Activated naive CD4-positive, alpha-beta T cell (primary cell): ENCODE data around the gene TXNRD2.

Experiments
- DNase-seq, 4 experiments: peaks; one replicate each; lab custom pipeline; 2025; lab: John Stamatoyannopoulos, UW

The TXNRD2 gene

DNA sequence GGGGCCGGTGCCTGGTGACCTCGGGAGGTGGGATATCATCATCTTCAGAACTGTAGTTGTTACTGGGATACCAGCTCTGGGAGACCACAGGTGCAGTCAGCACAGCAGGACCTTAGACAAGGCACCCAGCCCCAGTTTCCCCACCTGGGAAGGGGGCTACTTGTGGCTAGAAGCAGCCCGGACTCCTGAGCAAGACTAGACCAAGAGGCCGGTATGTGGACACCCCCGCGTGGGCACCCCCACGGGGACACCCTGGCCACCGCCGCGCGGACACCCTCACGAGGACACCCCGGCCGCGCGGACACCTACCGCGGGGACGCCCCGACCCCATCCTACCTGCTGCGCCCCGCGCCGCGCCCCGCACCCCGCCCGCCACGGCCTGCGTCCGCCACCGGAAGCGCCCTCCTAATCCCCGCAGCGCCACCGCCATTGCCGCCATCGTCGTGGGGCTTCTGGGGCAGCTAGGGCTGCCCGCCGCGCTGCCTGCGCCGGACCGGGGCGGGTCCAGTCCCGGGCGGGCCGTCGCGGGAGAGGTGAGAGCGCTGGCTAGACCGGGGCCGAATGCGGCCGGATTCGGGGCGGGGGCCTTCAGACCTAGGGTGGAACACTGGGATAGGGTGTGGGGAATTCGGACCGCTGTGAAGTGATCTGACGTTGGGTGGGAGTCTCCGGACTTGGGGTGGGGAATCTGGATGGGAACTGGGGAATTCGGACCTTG, at the start of gene TXNRD2, which contains the start of gene COMT:
TSS of gene TXNRD2 (minus strand) at position 454 of the 718 bp plus-strand sequence. CDS start at position 439, 15 bp downstream.
TSS of gene COMT (plus strand) at position 408 of the 718 bp plus-strand sequence. CDS start 20,755 bp downstream, outside the sequence.
- DNase-seq = peak in 3 of 4 experiments; percentile 49 to 68 (median 53)

DNA sequence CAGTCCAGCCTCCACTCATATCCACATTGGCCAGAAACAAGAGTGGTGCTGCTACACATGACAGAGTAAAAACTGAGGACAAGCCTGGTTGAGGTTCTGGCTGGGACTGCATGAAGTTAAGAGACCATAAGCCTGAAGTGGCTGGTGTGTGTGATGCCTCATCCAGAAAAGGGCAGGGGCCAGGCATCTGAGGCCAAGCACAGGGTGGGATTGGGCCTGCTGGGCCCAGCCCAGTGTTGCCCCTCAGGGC, 49.7 kb upstream of the TXNRD2 start:
- DNase-seq = no peak

DNA sequence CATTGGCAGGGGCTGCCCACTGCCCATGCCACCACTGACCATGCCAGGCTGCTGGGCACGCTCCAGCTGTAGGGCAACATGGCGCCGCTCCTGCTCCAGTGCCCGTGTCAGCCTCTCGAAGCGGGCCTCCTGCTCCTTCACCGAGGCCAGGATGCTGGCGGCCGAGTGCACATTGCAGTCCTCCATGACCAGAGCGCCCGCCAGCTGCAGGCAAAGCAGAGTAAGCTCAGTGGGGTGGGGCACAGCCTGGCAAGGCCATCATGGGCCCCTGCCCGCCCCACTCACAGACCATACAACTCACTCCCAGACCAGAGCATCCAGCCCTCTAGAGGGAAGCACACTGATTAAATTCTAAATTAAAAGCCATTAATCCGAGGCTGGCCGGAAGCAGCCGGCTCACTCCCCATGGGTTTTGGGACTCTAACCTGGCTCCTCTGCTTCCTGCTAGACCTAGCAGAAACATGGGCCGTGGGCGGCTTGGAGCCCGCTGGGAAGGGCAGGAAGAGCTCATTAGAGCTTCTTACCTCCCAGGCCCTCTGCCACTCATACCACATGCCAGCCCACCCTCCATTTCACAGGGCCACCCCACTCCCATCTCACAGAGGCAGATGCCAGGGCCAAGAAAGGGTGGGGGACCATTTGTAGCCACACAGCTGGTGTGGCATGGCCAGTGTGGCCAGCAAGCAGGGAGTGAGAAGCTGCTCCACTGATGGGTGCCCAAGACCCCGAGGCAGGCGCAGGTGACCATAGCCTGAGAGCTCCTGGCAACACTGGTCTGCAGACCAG, 49.2 kb upstream of the TXNRD2 start:
- no peak for DNase-seq

DNA sequence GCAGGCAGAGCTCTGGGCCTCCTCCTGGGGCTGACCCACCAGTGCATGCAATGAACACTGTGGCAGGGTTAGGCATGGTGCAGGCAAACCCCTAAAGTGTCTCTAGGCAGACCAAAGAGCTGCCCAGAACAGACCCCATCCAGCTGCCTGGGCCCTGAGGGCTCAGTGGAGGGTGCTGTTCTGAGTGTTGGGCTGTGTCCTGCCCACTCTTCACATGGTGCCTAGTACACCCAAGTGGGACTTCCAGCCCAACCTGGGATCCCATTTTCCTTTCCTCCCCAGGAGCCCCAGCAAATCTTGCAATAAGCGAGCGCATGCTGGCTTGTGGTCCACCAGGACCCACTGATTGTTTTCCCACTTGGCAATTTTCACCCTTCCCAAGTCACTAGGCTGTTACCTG, 48.6 kb upstream of the TXNRD2 start:
- no peak for DNase-seq

DNA sequence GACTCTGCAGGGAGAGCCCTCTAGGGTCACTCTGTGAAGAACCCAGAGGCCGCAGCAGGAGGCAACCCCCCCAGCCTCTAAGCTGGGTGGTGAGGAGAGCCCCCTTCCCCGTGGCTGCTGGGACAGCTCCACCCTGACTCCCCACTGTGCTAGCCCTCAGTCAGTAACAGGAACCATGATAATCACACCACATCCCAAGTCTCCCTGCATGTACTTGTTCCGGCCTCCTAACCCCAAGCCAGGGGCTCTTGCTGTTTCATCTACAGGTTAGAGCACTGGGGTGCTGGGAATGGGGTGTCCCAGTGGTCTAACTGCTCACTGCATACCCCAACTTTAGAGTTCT, 48.1 kb upstream of the TXNRD2 start:
- DNase-seq = no peak

DNA sequence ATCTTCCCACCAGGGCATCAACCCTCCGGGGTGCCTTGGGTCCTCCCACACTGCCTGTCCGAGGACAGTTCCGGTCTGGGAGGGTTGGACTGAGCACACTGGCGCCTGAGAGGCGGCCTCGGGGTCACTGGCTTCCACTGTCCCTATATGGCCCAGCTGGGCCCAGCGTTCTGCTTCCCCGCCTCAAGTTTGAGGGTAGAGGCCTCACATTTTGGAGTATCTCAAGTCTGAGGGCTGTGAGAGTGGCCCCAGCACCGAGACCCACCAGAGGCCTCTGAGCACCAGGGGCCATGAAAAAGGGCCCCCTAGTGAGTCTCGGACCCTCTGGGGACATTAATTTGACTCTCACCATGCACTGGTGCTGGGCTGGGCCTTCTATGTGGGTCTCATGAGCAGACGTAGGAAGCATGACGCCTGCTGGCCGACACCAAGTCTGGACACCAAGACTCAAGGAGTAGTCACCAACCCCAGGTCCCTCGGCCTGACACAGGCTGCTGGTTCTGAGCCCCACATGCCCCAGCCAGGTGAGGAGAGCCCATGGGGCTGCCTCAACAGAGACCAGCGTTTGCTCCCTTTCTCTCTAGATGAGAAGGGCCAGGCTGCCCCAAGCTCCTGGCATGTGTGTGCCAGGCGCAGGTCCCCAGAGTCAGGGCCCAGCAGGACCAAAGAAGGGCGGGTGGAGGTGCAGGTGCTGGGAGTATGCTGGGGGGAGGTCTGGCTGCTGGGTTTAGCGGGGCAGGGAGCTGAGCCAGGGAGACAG, 47.5 kb upstream of the TXNRD2 start:
- no peak for DNase-seq

DNA sequence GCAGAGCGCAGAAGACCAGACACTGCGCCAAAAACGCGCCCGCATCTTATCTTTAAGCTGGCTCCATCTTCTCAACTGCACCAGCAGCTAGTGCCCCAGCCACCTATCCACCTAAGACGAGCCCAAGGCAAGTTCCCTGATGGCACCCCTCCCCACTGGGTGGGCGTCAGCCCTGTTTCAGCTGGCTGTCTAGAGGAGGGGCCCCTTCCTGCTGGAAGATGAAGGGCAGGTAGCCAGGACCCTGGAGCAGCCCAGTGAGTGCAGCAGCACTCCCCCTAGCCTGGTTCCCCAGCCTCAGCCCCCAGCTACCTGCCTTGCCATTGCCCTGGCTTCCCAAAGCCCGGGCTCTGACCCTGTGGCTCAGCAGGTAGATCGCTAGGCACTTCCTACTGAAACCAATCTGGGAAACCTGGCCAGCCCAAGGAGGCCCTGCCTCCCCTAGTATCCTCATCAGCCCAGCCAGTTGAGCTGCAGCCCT, 46.8 kb upstream of the TXNRD2 start:
- DNase-seq = no peak

DNA sequence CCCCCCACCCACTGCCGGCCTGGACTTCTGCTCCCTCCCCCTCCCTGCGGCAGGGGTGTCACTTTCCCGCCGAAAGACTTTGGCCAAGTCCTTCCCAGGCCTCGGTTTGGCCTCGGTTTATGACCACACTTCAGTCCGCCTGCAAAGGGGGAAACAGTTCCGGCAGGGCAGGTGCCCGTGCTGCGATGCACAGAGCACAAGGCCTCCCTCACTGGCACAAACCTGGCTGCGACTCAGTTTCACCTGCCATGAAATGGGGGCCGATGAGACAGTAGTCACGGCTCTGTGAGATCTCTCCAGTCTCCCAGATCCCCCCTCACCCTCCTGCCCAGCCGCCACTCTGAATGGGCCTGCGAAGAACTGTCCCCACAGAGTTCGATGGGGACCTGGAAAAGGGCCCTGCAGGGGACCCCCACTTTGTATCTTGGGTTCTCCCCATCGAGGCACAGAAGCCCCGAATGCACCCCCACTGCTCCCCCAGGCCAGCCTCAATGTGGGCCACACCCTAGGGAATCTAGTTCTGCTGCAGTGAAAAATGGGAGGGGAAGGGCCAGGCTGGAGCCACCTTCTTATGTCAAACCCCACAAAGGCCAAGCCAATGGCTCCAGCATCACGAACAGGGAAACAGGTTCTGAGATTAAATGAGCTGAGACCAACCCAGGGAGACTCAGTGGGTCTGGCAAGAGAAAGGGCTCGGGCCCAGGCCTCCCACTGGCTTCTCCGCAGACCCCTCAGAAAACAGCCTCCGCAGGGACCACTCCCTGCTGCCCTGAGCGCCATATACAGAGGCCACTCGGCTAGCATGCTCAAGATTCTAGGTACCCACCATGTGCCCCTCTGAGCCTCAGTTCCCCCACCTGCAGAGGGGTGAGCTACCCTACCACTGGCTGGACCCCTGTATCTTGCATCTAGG, 46.0 kb upstream of the TXNRD2 start:
- no peak for DNase-seq

- DNase-seq = peak in 3 of 4 experiments; percentile 24 to 57 (median 30)
Measured at GRCh38 chr22:19986410-19987341, 45.1 kb upstream of the TXNRD2 start.

DNA sequence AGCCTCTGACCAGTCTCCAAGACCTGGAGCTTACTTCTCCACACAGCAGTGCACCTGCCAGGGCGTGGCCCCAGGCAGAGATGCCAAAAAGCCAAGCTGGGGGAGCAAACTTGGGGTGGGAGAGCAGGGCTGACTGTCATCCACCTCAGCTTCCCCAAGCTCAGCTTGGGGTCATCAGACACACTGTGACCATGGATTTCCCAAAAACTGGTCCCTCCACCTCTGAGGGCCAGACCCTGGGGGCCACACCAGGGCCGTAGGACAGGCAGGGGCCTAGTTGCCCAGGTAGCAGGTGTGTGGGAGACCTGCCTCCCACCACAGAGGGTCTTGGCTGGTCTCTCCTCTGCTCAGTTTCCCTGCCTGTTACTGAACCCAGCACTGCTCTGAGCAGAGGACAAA, 44.4 kb upstream of the TXNRD2 start:
- DNase-seq = no peak

- no peak for DNase-seq
Measured at GRCh38 chr22:19984851-19985811, 43.5 kb upstream of the TXNRD2 start.

- DNase-seq = no peak
Measured at GRCh38 chr22:19984201-19984753, 42.7 kb upstream of the TXNRD2 start.

GRCh38 chr22:19983741-19984140, 42.1 kb upstream of the TXNRD2 start:
- DNase-seq = no peak

GRCh38 chr22:19982991-19983578, 41.5 kb upstream of the TXNRD2 start:
- DNase-seq = no peak

DNA sequence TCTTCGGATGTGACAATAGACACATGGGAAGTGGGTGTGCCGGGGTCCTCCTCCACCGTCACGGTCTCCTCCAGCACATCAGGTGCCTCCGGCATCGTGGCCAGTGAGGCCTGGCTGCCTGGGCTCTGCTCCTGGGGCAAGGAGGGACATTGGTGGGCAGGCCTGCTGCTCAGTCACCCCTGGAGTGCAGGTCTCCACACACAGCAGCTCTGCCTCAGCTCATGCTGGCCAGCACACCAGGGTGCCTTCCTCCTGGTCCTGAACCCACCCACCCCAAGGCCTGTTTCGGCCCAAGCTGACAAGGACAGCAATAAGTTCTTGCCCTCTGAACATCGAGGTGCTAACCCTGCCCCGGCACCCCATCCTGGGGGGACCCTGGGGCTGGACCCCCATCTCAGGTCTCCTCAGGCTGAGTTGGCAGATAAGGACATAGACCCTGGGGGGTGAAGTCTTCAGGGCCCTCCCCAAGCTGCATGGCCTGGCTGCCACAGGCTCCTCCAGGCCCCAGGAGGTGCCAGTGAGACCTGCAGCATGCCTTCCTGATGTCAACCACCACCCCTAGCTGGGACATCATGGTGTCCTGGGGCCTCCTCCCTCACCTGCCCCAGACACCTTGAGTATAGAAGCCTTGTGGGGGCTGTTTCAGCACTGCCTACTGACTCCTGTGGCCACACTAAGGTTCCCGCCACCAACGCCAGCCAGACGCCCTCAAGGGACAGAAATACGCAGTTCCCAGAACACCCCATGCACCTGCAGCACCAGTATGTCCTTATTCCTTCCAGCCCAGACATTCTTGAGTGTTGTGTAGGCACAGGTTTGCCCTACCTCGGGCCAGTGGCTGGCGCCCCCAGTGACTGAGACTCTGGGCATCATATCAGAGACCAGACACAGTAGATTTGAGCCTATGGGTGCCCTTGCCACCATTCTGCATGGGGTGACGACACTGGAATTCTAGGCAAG, 40.6 kb upstream of the TXNRD2 start:
- DNase-seq = no peak

- no peak for DNase-seq
Measured at GRCh38 chr22:19981171-19981960, 39.7 kb upstream of the TXNRD2 start.

- DNase-seq = no peak
Measured at GRCh38 chr22:19980766-19981165, 39.1 kb upstream of the TXNRD2 start.
